Activated naive CD8-positive, alpha-beta T cell treated with anti-CD3 and anti-CD28 coated beads for 36 hours (primary cell): ENCODE results near the gene PTPRA. TPM values are rescaled to one million over a fixed set of nuclear protein-coding genes. Genes with fewer than 3 reads are reported as not detected.
"Not testable (repeated sequence)": the region's sequence is repeated elsewhere in the genome, so short reads cannot be mapped to it uniquely, and the experiment has no call there.

ENCODE experiments used
- DNase-seq: peaks from one replicate; pipeline ENCODE4 v3.0.0; 2021
- H3K27ac Mint-ChIP-seq: one replicate; pipeline ENCODE4 v1.8.0; 2022; ENCODE audit warnings: mild to moderate bottlenecking, moderate library complexity, mixed read lengths
- H3K27me3 Mint-ChIP-seq: one replicate; pipeline ENCODE4 v1.8.0; 2022; ENCODE audit warnings: mild to moderate bottlenecking, mixed read lengths
- H3K36me3 Mint-ChIP-seq: one replicate; pipeline ENCODE4 v1.8.0; 2021; ENCODE audit warnings: mild to moderate bottlenecking, mixed read lengths
- H3K4me1 Mint-ChIP-seq: one replicate; pipeline ENCODE4 v1.8.0; 2021; ENCODE audit warnings: mixed read lengths
- H3K4me3 Mint-ChIP-seq: one replicate; pipeline ENCODE4 v1.8.0; 2022; ENCODE audit warnings: mild to moderate bottlenecking, moderate library complexity, mixed read lengths
- H3K9me3 Mint-ChIP-seq: one replicate; pipeline ENCODE4 v1.8.0; 2022; ENCODE audit warnings: mixed read lengths
- total RNA-seq, 2 experiments: library from RNA; stranded (reverse); gene quantifications; one replicate each; pipeline ENCODE4 v1.2.3, GENCODE V29; 2021

PTPRA gene
- total RNA-seq, 2 experiments from 2014 or later = 40.6 to 43.0 TPM

GRCh38 chr20:3010985-3011723 lies 137.9 kb downstream of the PTPRA start:
- no peak for DNase-seq
- Mint-ChIP-seq H3K27ac (peak overlapping the region; percentile 22), H3K4me3 (no peak overlapping the region), H3K9me3 (no peaks in the 10 kb centered on the region), H3K27me3 (no peaks in the 10 kb centered on the region), H3K4me1 (peaks cover 19% of the 10 kb centered on the region), H3K36me3 (peaks cover 31% of the 10 kb centered on the region)

- Mint-ChIP-seq H3K36me3 (peaks cover 31% of the 10 kb centered on the region), H3K4me1 (peaks cover 19% of the 10 kb centered on the region), H3K9me3 (no peaks in the 10 kb centered on the region), H3K27me3 (no peaks in the 10 kb centered on the region), H3K4me3 (no peak overlapping the region), H3K27ac (peak overlapping the region; percentile 22)
- DNase-seq = no peak
Measured at GRCh38 chr20:3011752-3012151, 138.5 kb downstream of the PTPRA start.

- no peak for DNase-seq
- Mint-ChIP-seq H3K27me3 (no peaks in the 10 kb centered on the region), H3K4me1 (peaks cover 19% of the 10 kb centered on the region), H3K9me3 (no peaks in the 10 kb centered on the region), H3K4me3 (no peak overlapping the region), H3K27ac (no peak overlapping the region), H3K36me3 (peaks cover 31% of the 10 kb centered on the region)
Measured at GRCh38 chr20:3013771-3014170, 140.5 kb downstream of the PTPRA start.

GRCh38 chr20:3014179-3014578 lies 140.9 kb downstream of the PTPRA start:
- DNase-seq = no peak
- Mint-ChIP-seq H3K36me3 (peaks cover 27% of the 10 kb centered on the region), H3K4me1 (peaks cover 19% of the 10 kb centered on the region), H3K9me3 (no peaks in the 10 kb centered on the region), H3K27me3 (no peaks in the 10 kb centered on the region), H3K4me3 (no peak overlapping the region), H3K27ac (no peak overlapping the region)

- no peak overlapping the region for H3K4me3 Mint-ChIP-seq
- H3K9me3 Mint-ChIP-seq = no peaks in the 10 kb centered on the region
- H3K36me3 Mint-ChIP-seq = peaks cover 23% of the 10 kb centered on the region
- peaks cover 19% of the 10 kb centered on the region for H3K4me1 Mint-ChIP-seq
- H3K27ac Mint-ChIP-seq = no peak overlapping the region
- DNase-seq = no peak
- no peaks in the 10 kb centered on the region for H3K27me3 Mint-ChIP-seq
Measured at GRCh38 chr20:3014662-3015061, 141.4 kb downstream of the PTPRA start.

GRCh38 chr20:3015302-3015701 lies 142.0 kb downstream of the PTPRA start:
- DNase-seq, H3K4me3 Mint-ChIP-seq, H3K27ac Mint-ChIP-seq, H3K27me3 Mint-ChIP-seq, H3K9me3 Mint-ChIP-seq: not testable (repeated sequence)
- peaks cover 19% of the 10 kb centered on the region for H3K4me1 Mint-ChIP-seq
- peaks cover 18% of the 10 kb centered on the region for H3K36me3 Mint-ChIP-seq

- Mint-ChIP-seq H3K4me1 (no peaks in the 10 kb centered on the region), H3K9me3 (no peaks in the 10 kb centered on the region), H3K4me3 (no peak overlapping the region), H3K27ac (no peak overlapping the region), H3K27me3 (no peaks in the 10 kb centered on the region), H3K36me3 (peaks cover 14% of the 10 kb centered on the region)
- DNase-seq = no peak
Measured at GRCh38 chr20:3021327-3021726, 148.0 kb downstream of the PTPRA start.

- H3K36me3 Mint-ChIP-seq = peaks cover 14% of the 10 kb centered on the region
- DNase-seq = no peak
- no peak overlapping the region for H3K4me3 Mint-ChIP-seq
- no peak overlapping the region for H3K27ac Mint-ChIP-seq
- no peaks in the 10 kb centered on the region for H3K27me3 Mint-ChIP-seq
- H3K9me3 Mint-ChIP-seq = no peaks in the 10 kb centered on the region
- no peaks in the 10 kb centered on the region for H3K4me1 Mint-ChIP-seq
Measured at GRCh38 chr20:3021777-3022176, 148.5 kb downstream of the PTPRA start.

GRCh38 chr20:3022559-3023490 lies 149.5 kb downstream of the PTPRA start:
- H3K4me1 Mint-ChIP-seq, H3K36me3 Mint-ChIP-seq, H3K27ac Mint-ChIP-seq, H3K9me3 Mint-ChIP-seq, H3K4me3 Mint-ChIP-seq, H3K27me3 Mint-ChIP-seq, DNase-seq: not testable (repeated sequence)

GRCh38 chr20:3027987-3028386 lies 154.7 kb downstream of the PTPRA start:
- Mint-ChIP-seq H3K4me3 (no peak overlapping the region), H3K9me3 (no peaks in the 10 kb centered on the region), H3K36me3 (peaks cover 6% of the 10 kb centered on the region), H3K27ac (no peak overlapping the region), H3K4me1 (no peaks in the 10 kb centered on the region), H3K27me3 (no peaks in the 10 kb centered on the region)
- DNase-seq = no peak

GRCh38 chr20:3031524-3032147 lies 158.4 kb downstream of the PTPRA start:
- no peaks in the 10 kb centered on the region for H3K9me3 Mint-ChIP-seq
- H3K4me3 Mint-ChIP-seq = no peak overlapping the region
- H3K27me3 Mint-ChIP-seq = no peaks in the 10 kb centered on the region
- H3K4me1 Mint-ChIP-seq = no peaks in the 10 kb centered on the region
- peaks cover 13% of the 10 kb centered on the region for H3K36me3 Mint-ChIP-seq
- H3K27ac Mint-ChIP-seq = no peak overlapping the region
- DNase-seq = no peak

GRCh38 chr20:3032624-3033023 lies 159.3 kb downstream of the PTPRA start:
- Mint-ChIP-seq H3K4me1 (no peaks in the 10 kb centered on the region), H3K36me3 (peaks cover 13% of the 10 kb centered on the region), H3K9me3 (no peaks in the 10 kb centered on the region), H3K27me3 (no peaks in the 10 kb centered on the region), H3K27ac (no peak overlapping the region), H3K4me3 (no peak overlapping the region)
- no peak for DNase-seq

- Mint-ChIP-seq H3K9me3 (no peaks in the 10 kb centered on the region), H3K27ac (no peak overlapping the region), H3K36me3 (peaks cover 19% of the 10 kb centered on the region), H3K27me3 (no peaks in the 10 kb centered on the region), H3K4me3 (no peak overlapping the region), H3K4me1 (no peaks in the 10 kb centered on the region)
- no peak for DNase-seq
Measured at GRCh38 chr20:3037654-3038053, 164.4 kb downstream of the PTPRA start.

- no peak overlapping the region for H3K27ac Mint-ChIP-seq
- H3K36me3 Mint-ChIP-seq = peaks cover 19% of the 10 kb centered on the region
- no peaks in the 10 kb centered on the region for H3K27me3 Mint-ChIP-seq
- H3K4me3 Mint-ChIP-seq = no peak overlapping the region
- no peaks in the 10 kb centered on the region for H3K4me1 Mint-ChIP-seq
- H3K9me3 Mint-ChIP-seq = no peaks in the 10 kb centered on the region
- no peak for DNase-seq
Measured at GRCh38 chr20:3038454-3038853, 165.2 kb downstream of the PTPRA start.

- Mint-ChIP-seq H3K27ac (no peak overlapping the region), H3K4me3 (no peak overlapping the region), H3K9me3 (no peaks in the 10 kb centered on the region), H3K4me1 (no peaks in the 10 kb centered on the region), H3K36me3 (peaks cover 19% of the 10 kb centered on the region), H3K27me3 (no peaks in the 10 kb centered on the region)
- no peak for DNase-seq
Measured at GRCh38 chr20:3039426-3039825, 166.1 kb downstream of the PTPRA start.
